NCI-H187 treated with DMSO at 0.1 percent for 48 hours (cell line): Measurements from ENCODE around the gene FEV.
"Not testable (repeated sequence)": the region's sequence is repeated elsewhere in the genome, so short reads cannot be mapped to it uniquely, and the experiment has no call there.

Experiments used
- DNase-seq: peaks from one replicate; lab custom pipeline; 2025; lab: John Stamatoyannopoulos, UW

The FEV gene

GRCh38 chr2:218975060-218975777, 9.8 kb downstream of the FEV start:
- DNase-seq, result no peak

GRCh38 chr2:218970894-218971293, 14.1 kb downstream of the FEV start:
- DNase-seq, result no peak

DNA sequence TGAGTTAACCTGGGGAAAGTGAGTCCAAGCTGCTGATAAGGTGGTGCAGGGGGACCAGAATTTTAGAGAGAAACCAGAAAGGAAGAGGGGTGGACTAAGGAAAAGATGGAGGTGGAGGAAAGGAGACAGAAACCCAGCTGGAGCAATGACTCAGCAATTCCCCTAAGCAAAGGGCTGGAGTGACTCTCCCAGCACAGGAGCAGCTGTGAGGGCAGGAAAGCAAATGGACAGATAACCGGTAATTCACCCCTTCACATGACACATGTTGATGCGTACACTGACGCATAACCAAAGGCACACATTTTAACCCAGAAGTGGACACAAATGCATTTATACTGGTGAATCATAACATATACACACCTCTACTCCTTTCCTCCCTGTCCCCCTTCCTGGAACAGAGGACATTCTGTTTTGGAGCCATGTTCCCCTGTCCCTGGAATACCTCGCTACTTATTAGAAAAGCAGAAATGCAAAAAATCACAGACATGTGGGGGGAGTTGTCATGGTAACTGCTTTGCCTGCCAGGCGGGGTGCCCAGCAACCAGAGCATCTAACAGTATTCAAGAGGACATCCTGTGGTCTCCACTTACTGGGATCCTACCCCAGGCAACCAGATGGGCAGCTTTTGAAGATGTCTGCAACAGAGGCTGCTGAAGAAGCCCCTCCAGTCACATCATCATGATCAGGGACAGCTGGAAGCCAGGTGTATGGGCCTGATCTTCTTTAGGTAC, 20.8 kb downstream of the FEV start:
- DNase-seq, result no peak

DNA sequence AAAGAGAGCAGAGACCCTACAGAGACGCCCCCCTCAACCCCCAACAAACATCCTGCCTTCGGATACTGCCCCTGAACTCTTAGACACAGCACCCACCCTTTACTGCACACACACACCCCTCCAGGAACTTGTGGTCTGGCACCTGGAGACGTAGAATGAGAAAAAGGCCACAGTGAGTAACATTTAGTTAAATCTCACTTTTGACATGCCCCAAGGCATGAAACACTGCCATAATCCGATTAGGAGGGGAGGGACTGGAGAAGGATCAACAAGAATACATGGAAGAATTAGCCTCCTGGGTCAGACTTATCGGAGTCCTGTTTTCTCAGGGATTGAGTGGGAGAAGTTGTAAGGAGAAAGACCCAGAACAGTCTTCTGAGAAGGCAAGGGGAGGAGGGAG, 21.4 kb downstream of the FEV start:
- DNase-seq, result no peak

- peak; percentile 51 for DNase-seq
These were observed 22.0 kb downstream of the FEV start for GRCh38 chr2:218962859-218963492.

DNA sequence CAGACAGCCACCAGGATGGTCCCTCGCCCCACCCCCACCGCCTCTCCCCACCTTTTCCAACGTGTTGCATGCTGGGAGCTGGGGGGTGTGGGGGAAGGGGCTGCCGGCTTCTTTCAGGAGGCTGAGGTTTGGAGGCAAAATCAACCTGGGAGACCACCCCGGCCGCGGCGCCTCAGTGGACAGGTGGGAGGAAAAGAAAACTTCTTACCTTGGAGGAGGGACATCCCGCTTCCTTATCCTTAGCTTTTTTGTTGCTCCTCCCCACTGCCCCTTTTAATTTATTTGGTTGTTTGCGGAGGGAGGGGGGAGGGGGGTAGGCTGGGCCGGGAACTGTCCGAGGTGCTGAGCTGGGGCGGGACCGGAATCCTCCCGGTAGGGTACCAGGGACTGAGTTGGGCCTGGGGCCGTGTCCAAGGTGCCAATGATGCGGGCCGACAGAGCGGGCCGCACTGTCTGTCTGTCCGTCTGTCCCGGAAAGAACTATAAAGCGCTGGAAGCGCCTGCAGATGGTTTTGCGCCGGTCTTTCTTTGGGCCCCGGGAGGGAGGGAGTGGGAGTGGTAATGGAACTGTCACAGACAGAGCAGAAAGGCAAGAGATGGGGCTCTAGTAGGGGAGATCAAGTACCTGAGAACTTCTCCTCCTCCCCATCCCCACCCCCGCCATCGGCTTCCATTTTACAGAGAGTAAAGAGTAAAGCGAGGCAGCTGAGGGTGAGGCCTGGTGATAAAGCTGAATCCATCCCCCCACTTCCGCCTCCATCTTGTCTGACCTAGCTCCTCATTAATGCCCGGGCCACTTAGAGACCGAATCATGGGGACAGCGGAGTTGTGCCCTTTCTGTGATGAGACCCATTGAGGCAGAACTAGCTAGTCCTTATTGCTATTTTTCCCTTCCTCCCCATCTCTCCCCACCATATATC, 23.1 kb downstream of the FEV start:
- no peak for DNase-seq

DNA sequence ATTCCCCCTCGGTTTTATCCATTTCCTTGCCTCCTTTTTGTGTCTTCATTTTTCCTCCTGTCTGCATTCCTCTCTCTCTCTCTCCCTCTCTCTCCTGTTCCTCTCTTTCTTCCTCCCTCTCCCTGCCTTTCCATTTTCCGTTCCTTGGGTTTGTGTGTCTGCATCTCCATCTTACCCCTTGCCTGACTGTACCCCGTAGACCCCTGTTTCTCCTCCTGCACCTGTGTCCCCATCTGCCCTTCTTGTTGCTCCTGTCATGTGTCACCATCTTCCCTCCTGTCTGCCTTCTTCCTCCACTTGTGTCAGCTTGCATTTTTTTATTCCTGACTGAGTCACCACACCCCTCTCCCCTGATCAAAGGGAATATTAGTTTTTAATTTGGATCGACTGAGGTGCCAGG, 23.8 kb downstream of the FEV start:
- no peak for DNase-seq

DNA sequence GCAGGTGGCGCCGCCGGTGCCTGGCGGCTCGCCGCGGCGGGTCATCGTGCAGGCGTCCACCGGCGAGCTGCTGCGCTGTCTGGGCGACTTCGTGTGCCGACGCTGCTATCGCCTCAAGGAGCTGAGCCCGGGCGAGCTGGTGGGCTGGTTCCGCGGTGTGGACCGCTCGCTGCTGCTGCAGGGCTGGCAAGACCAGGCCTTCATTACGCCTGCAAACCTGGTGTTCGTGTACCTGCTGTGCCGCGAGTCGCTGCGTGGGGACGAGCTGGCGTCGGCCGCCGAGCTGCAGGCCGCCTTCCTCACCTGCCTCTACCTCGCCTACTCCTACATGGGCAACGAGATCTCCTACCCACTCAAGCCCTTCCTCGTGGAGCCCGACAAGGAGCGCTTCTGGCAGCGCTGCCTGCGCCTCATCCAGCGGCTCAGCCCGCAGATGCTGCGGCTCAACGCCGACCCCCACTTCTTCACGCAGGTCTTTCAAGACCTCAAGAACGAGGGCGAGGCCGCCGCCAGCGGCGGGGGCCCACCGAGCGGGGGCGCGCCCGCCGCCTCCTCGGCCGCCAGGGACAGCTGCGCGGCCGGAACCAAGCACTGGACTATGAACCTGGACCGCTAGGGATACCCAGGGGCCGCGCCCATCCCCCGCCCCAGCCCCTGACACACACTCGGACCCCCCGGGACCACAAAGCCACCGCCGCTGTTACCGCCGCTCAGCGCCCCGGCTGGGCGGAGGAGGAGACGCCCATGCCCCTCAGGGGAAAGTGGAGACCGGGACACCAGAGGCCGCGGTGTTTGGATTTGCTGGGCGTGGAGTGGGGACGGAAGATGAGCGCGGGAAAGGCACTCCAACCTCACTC, 24.4 kb downstream of the FEV start:
- no peak for DNase-seq

DNA sequence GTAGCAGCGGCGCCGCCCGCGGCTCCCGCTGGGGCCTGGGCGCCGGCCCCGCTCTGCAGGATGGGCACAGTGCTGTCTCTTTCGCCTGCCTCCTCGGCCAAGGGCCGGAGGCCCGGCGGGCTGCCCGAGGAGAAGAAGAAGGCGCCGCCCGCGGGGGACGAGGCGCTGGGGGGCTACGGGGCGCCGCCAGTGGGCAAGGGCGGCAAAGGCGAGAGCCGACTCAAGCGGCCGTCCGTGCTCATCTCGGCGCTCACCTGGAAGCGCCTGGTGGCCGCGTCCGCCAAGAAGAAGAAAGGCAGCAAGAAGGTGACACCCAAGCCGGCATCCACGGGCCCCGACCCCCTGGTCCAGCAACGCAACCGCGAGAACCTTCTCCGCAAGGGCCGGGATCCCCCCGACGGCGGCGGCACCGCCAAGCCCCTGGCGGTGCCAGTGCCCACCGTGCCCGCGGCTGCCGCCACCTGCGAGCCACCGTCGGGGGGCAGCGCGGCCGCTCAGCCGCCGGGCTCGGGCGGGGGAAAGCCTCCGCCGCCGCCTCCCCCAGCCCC, 25.1 kb downstream of the FEV start:
- no peak for DNase-seq

DNA sequence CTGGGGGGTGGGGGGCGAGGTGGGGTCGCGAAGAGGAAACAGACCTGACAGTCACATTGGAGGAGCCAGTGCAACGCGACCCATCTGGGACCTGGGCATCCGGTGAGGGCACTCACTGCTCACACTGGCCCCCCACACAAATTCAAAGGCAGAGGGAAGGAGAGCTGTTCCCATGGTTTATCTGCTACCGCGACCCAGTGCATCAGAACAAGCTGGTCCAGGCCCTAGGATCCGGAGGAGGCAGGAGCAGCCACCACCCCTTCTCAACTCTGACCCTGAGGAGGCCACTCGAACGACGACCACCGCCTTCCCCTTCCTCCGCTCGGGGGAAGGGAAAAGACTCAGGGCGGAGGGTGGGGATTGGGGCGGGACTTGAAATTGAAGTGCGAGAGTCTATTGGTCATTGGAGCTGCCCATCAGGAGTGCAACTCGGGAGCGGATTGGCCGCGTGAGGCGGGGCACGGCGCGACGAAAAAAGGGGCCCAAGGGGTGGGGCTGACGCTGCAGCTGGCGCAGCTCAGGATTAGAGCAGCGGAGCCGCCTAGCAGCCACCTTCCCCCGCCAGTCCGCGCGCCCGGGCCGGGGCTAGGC, 25.7 kb downstream of the FEV start, which contains the start of gene CDK5R2:
TSS of gene CDK5R2 (plus strand) at position 526 of the 591 bp plus-strand sequence. CDS start 155 bp downstream, outside the sequence.
- DNase-seq, result no peak

DNA sequence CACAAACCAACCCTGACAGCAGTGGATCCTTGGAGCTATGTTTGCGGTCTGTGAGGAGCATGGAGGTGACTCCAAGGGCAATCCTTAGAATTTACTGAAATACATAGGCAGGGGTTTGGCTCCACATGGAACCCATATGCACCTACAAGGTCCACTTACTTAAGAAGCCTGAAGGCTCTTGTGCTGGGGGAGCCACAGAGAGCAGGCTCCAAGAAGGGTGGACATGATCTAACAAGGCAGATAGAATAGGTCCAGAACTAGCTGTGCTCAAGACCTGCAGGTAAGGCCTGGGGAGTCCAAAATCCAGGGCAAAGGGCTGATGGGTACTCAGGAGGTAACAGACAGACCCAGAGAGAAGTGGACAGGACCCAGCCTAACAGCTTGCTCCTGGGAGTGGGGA, 26.7 kb downstream of the FEV start:
- no peak for DNase-seq

- DNase-seq, result no peak
These were observed 27.3 kb downstream of the FEV start for GRCh38 chr2:218957671-218958070.

DNA sequence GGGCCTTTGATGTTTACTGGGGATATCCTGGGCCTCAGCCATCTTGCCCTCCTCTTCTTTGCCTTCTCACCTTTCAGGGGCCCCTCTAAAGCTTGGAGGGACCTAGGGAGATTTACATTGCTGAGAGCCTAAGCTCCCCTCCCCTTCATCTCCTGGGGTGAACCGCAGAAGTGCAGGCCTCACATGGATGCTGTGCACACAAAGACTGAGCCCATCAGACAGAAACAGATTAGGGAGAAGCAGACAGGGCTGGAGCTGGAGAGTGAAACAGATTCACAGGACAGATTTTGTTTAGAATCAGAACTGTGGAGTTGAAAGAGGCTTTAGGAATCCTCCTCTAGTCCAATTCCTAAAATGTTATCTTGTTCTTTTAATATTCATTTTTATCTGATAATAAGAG, 28.9 kb downstream of the FEV start:
- DNase-seq, result no peak

GRCh38 chr2:218954541-218955300, 30.3 kb downstream of the FEV start:
- DNase-seq, result no peak

GRCh38 chr2:218953366-218953954, 31.5 kb downstream of the FEV start:
- no peak for DNase-seq

DNA sequence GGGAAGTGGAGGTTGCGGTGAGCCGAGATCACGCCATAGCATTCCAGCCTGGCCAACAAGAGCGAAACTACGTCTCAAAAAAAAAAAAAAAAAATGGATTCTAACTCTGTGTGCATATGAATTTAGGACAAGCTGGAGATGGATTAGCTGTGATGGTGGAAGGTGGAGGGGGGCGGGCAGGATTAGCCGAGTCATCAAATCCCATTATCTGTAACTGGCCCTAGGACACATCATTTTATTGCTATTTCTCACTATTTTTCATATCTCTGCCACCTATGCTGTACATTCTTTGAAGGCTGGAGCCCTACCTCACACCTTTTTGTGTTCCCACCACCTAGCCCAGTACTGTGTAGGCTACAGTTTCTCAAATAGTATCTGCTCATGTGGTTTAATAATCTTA, 32.8 kb downstream of the FEV start:
- no peak for DNase-seq

DNA sequence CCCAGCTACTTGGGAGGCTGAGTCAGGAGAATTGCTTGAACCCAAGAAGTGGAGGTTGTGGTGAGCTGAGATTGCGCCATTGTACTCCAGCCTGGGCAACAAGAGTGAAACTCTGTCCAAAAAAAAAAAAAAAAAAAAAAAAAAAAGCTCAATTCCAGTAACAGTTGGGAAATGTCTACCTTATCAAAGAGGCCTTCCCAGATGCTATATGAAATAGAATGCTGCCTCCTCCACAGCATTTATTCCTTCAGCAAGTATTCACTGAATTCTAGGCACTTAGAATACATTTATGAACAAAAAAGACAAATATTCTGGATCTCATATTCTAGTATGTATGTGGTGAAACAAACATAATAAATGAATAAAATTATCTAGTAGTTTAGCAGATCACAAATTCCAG, 38.4 kb downstream of the FEV start:
- DNase-seq, result no peak

- no peak for DNase-seq
These were observed 40.1 kb downstream of the FEV start for GRCh38 chr2:218944759-218945404.

DNA sequence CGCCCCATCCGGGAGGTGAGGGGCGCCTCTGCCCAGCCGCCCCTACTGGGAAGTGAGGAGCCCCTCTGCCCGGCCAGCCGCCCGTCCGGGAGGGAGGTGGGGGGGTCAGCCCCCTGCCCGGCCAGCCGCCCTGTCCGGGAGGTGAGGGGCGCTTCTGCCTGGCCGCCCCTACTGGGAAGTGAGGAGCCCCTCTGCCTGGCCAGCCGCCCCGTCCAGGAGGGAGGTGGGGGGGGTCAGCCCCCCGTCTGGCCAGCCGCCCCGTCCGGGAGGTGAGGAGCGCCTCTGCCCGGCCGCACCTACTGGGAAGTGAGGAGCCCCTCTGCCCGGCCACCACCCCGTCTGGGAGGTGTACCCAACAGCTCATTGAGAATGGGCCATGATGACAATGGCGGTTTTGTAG, 53.2 kb downstream of the FEV start:
- DNase-seq, result not testable (repeated sequence)
